Stromal cell of bone marrow (primary cell): Measurements from ENCODE around the gene MTG2.
"Not testable (repeated sequence)": the region's sequence is repeated elsewhere in the genome, so short reads cannot be mapped to it uniquely, and the experiment has no call there.

Experiments
- DNase-seq: peaks from one replicate; pipeline ENCODE4 v3.0.0-alpha.2; 2012; ENCODE audit warnings: low read depth

Gene MTG2

DNA sequence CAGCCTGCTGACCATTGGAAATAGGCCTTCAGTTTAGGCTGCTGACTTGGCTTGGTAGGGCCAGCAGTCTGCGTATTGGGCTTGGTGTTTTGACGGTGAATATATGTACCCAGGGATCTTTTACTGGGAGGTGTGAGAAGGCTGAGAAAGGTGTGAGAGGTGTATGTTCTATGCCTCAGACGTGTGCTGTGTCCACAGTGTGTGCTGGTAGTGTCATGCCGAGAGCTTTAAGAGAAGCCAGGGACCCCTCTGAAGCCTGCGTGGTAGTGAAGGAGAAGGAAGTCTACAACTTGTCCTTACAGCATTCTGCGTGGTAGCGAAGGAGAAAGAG is 37.2 kb upstream of the MTG2 start:
- DNase-seq, result no peak

DNA sequence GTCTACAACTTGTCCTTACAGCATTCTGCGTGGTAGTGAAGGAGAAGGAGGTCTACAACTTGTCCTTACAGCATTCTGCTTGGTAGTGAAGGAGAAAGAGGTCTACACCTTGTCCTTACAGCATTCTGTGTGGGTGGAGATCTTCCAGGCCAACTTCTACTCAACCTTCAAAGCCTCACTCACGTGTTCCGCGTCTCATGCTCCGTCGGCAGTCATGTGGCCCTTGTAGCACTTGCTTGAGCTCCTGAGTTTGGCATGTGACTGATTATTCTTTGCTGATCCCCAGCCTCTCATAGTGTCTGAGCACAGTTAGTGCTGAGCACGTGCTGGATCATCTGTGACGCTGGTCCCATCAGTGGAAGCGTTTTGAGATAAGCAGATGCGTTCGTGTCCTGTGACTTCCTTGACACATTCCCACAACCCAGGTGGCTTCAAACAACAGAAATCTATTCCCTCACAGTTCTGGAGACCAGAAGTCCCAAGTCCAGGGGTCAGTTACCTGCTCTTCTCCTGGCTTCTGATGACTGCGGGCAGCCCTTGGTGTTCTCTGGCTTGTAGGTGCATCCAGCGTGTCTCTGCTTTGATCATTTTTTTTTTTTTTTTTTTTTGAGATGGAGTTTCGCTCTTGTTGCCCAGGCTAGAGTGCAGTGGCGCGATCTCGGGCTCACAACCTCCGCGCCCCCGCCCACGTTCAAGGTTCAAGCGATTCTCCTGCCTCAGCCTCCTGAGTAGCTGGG is 36.6 kb upstream of the MTG2 start:
- DNase-seq, result no peak

DNA sequence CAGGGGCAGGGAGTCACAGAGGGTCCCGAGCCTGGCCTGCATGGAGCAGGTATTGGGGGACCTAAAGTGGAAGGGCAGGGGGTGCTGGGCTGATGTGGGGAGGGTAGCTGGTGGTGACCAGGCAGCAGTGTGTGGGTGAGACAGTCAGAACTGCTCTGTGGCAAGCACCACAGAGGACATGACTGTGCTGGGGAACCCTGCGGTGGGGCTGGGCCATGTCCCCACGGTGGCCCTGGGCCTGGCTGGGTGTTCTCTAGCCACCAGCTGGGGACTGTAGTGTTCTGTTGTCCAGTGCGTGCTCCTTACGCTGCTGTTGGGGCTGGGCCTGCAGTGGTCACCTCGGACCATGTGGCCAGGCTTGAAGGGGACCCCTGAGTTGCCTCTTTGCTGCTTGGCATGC is 35.7 kb upstream of the MTG2 start:
- DNase-seq, result no peak

DNA sequence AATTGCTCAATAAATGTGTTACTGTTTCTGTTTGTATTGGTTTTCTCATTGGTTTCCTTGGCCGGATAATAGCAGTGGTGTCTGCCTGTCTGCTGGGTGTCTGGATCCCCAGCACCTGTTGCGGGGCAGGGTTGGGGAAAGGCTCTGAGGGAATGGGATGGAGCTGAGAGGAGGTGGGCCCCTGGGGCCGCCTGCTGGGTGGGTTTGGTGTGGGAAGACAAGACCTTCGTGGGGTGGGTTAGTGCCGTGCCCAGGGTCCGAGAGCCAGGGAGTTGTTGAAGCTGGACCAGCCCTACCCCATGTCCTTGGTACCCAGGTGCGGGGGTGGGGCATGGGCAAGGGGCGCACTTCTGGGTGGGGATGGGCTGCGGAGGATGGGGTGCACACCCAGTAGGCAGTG is 35.3 kb upstream of the MTG2 start:
- no peak for DNase-seq

DNA sequence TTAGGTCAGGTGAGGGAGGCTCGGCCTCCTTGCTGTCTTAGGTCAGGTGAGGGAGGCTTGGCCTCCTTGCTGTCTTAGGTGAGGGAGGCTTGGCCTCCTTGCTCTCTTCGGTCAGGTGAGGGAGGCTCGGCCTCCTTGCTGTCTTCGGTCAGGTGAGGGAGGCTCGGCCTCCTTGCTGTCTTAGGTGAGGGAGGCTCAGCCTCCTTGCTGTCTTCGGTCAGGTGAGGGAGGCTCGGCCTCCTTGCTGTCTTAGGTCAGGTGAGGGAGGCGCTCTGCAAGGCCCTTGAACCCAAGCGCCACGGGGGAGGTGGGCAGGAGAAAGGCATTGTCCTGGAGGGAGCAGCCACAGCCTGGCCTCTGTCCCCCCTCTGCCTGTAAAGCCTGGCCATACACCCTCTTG is 34.4 kb upstream of the MTG2 start:
- DNase-seq, result not testable (repeated sequence)

DNA sequence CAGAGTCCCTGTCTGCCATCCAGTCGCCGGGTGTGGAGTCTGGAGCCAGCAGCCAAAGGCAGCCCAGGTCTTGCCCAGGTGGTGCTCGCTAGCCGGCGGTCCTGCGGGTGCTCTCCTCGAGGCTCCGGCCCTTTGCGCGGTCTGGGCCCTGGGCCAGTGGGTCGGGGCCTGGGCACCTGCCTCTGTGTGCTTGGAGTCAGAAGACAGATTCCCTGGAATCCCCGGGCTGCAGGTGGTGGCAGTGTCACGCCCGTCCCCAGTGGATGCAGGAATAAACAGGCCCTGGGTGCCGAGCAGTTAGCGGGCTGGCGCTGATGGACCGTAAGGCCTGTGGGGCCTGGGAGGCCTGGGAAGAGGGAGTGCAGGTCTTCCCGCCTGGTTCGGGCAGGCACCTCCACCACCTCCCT is 33.9 kb upstream of the MTG2 start:
- no peak for DNase-seq

DNA sequence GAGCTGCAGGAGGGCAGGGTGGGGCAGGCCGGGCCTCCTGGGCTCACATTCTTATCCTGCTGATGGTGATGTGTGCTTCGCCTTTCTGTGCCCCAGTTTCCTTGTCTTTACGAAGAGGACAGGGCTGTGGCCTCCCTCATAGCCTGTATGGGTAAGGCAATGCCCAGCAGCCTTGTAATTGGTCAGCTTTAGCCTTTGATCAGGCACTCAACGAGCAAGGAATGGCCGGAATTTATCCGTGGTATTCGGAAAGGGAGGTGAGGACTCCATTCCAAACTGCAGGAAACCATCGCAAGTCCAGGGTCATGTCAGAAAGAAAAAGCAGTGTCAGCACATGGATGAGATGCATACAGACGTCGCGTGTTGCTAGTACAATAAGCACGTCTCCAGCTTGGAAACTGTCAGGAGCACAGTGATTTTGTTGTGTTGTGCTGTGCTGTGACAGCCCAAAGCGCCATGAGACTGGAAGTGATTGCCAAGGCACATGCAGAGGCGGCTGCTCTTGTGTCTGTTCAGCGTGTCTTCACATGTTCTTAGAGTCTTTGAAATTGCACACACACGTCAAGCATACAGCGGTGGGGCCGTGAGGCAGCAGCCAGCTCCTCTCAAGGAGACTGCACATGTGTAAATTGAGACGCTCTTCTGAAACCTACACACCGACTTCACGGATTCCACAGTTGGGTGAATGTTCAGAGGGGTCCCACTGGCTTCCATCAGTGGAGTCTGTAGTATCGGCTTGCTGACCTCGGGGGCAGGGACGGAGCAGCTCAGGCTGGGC is 33.1 kb upstream of the MTG2 start:
- DNase-seq, result no peak

DNA sequence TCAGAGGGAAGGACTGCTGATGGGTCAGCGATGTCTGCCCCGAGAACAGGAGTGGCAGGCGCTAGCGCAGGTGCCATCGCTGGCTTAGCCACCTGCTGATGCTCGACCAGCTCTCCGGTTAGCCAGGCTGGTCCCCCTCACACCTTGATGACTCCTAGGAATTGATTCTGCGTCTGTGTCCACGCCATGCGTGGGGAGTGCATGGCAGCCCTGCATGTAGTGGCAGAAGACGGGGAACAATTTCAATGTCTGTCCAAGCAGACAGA is 32.6 kb upstream of the MTG2 start:
- DNase-seq, result no peak

DNA sequence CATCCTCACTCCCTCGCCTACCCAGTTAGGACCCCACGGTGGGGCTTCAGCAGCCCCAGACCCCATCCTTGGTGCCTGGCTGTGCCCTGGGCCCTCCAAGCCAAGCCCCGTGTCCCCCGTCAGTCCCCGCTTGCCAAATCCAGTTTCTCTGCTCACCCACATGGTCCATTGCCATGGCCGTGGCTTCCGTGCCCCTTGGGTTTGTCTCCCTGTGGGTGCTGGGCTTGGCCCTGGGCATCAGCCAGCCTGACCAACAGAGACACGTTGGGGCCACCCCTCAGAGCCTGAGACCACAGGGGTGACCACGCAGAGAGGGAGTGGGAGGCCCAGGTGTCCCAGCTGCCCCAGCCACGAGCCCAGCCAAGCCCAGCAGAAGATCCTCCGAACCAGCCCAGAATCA is 31.6 kb upstream of the MTG2 start:
- no peak for DNase-seq

DNA sequence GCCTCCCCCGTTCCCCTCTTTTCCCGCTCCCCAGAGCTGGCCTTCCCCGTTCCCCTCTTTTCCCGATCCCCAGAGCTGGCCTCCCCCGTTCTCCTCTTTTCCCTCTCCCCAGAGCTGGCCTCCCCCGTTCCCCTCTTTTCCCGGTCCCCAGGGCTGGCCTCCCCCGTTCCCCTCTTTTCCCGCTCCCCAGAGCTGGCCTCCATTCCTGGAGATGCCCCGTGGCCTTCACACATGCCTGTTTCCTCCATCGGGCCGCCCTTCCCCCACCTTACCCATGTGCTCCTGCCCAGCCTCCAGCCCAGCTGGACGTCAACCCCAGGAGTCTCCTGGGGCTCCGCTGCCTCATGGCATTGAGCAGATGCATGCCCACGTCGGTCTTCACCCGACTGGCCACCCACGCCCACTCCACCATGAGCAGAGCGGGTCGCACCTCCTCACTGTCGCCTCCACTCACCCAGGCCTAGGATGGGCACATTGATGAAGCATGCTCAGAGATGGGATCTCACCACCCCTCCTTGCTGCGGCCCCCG is 30.9 kb upstream of the MTG2 start:
- DNase-seq, result no peak

DNA sequence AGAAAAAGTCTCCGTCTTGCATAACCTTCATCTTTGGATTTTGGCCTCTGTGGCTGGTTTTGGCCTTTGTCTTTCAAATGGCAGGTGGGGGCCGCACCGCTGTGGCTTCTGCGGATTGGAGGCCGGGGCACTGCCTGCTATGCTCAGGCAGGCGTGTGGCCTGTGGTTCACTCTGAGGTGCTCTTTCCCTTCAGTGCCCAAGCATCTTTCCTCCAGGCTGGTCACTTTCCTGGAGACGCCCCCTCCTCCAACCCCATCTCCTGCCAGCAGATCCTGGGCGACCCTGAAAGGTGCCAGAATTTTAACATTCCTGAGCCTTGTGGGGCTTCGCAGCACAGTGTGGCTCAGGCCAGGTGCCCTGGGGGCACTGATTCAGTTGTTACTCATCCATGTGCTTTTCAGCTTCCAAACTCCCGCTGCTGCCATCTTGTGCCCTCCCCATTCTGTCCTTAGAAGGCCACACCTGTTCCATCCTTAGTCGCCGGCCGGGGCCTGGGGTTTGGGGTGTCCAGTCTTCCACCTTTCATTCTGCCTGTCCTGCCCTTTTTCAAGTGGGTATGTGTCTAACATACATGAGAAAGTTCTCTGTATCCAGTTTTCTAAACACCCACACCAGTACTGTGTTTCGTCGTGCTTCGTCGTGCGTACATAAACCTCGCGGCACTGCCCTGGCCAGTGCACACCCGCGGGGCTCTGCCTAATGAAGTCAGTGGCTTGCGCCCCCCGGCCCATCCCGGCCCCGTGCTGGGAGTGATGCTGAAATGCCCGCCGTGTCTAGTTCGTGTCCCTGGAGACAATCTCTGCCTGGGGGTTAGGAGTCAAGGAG is 27.2 kb upstream of the MTG2 start:
- DNase-seq, result no peak

DNA sequence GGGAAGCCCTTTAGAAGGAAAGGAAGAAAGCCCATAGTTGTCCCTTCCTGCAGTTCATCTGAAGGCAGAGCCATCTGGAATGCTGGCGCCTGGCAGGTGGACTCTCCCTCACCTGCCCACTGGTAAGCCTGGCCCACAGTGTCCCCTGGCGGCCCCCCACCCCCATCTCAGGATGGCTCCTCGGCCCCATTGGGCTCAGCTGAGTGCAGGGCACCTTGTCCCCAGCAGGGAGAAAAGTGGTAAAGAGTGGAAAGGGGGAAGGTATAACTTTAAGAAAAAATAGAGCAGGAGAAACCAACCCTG is 26.6 kb upstream of the MTG2 start:
- no peak for DNase-seq

DNA sequence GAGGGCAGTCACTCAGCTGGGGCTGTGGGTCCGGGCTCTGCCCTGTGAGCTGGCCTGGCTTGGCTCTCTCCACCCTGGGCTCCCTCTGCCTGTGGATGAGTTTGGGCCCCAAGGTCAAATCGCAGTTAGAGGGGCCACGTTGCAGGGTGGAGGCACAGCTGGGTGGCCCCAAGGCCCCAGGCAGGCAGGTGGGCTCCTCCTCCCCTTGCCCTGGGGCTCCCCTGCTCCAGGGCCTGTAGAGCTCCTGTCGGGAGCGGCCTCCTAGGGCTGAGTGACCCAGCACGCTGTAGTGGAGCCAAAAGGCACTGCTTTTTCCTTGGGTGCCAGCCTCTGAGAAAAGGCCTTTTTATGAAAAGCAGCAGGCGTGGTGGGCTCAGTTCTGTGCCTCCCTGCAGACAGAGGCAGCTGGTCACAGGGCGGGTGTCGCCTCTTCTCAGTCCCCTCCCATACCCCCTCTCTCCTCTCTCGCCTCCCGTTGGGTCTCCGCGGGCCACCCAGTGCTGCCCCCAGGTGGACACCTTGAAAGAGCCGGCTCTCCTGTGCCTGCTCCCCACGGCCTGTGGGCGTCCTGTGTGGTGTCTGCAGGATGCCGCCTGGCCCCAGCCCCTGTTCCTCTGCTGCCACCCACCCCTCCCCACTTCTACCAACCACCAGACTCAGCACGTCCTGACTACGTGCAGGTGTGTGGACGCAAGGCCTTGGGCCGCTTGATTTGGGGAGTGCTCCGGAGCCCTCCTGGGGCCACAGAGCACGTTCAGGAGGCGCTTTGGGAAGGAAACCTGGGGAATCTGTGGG is 26.0 kb upstream of the MTG2 start:
- DNase-seq, result no peak

DNA sequence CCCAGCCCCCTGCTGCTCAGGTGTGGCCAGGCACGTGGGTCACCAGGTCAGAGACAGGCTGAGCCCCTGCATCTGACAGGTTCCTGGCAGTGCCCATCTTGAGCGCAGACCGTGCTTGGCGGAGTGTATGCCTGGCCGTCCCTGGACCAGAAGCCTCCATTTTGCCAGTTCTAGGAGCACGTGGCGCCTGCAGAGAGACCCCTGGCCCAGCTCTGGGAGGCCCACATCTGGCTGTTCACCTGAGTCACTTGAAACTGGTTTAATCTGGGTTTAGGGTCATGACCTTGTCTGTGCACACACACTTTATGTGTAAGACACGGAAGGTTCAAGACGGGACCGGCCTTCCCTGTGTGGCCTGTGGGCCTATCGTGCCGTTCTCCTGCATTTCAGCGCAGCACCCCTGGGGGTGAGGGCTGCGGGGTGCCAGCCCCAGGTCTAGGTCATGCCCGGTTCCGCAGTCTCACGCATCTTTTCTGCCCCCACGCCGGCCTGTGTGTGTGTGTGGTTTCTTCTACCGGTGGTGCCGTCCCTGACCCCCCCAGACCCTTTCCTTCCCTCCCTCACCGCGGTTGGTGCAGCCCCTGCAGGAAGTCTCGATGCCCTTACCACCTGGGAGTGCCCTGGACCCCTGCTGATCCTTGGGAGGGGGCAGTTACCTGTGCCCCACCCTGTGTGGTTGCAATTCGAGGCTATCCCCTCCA is 25.3 kb upstream of the MTG2 start:
- DNase-seq, result no peak

DNA sequence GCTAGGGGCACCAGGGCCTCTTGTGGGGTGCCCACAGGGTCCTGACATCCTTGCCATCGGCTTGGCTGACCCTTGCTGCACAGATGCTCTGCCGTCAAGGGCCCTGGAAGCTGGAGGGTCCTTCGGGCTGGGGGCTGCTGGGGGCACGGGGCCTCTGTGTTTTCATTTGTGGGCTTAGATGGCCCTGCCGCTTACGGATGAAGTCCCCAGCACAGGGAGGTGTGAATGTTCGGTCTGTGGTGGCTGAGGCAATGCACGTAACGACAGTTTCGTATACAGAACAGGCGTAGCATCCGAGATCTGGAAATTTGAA is 24.8 kb upstream of the MTG2 start:
- no peak for DNase-seq

DNA sequence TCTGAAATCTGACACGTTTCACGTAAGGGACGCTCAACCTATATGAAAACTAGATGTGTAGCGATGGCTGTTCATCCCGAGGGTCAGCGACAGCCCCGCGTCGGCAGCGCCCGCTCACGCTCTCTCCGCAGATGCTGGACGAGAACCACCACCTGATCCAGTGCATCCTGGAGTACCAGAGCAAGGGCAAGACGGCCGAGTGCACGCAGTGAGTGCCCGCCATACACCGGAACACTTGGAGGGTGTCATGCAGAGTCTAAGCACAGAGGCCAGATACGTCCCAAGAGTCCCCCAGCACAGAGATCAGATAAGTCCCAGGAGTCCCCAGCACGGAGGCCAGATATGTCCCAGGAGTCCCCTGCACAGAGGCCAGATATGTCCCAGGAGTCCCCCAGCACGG is 24.3 kb upstream of the MTG2 start:
- no peak for DNase-seq

DNA sequence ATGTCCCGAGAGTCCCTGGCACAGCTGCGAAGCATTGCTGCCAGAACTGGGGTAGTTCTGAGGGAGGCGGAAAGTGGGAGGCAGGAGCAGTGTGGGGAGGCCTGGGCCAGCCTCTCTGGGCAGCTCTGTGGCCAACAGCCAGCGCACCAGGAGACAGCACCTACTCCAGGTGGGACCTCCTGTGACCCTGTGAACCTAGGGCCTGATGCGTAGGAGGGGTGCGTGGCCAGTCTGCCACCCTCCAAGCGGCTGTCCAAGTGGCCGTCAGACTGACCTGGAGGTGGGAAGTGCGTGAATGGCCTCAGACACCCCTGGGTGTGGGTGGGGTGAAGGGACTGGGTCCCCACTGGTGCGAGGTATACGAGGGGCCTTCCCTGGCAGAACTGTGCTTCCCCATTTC is 23.8 kb upstream of the MTG2 start:
- no peak for DNase-seq

DNA sequence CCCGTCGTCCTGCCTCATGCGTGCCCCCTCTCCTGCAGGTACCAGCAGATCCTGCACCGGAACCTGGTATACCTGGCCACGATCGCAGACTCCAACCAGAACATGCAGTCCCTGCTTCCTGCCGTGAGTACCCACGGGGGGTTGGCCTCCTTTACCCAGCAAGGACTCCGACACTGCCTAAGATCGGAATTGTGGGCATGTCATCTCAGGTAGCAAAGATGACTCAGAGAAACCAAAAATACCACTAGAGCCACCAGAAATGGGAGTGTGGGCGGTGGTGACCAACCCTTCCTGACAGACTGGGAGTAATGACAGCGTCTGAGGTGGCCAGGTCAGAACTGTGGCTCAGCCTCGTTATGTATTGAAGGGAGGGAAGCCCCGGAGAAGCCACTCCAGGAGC is 23.0 kb upstream of the MTG2 start:
- DNase-seq, result no peak

DNA sequence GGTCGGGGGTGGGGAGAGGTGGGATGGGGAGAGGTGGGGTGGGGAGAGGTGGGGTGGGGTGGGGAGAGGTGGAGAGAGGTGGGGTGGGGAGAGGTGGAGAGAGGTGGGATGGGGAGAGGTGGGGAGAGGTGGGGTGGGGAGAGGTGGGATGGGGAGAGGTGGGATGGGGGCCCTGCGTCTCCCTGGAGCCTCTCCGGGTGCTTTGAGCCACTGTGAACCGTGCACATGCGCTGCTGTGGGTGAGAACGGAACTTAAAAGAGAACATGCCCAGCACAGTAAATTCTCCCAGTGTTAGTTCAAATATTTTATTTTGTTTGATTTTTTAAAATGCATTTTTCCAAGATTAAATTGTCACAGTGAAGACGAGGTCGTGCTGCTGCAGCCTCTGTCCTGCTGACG is 22.6 kb upstream of the MTG2 start:
- no peak for DNase-seq

DNA sequence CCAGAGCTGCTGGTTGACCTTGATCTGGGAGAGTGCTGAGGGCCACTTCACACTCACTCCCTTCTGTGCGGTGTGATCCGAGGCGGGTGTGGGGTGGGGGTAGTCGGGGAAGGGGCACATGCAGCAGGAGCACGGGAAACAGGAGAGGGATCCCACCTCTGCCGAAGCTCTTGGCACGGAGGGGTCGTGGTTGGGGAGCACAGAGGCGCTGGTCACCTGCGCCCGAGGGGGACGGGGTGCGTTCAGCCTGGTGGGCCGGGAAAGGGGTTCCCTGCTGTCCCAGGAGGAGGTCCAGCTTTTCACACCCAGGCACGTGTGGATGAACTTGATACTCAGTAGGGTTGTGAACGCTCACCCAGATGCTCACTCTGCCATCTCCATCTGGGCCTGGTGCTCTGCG is 22.0 kb upstream of the MTG2 start:
- DNase-seq, result no peak

DNA sequence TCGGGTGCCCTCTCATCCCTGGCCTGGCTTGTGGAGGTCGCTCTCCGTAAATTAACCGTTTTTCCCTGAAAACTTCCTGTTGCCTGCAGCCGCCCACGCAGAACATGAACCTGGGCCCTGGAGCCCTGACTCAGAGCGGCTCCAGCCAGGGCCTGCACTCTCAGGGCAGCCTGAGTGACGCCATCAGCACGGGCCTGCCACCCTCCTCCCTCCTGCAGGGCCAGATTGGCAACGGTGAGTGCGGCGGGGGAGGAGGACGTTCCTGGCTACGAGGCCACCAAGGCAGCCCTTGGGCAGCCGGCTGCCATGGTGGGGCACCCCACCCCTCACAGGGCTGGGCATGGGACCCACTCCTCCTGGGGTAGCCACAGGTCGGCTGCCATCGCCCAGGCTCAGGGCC is 21.5 kb upstream of the MTG2 start:
- no peak for DNase-seq
